ENCODE data around the gene MAP3K15.
A peak's percentile ranks its signal among the peaks of the same experiment; 100 is the strongest.
"Not testable (repeated sequence)": the region's sequence is repeated elsewhere in the genome, so short reads cannot be mapped to it uniquely, and the experiment has no call there.

The MAP3K15 gene

DNA sequence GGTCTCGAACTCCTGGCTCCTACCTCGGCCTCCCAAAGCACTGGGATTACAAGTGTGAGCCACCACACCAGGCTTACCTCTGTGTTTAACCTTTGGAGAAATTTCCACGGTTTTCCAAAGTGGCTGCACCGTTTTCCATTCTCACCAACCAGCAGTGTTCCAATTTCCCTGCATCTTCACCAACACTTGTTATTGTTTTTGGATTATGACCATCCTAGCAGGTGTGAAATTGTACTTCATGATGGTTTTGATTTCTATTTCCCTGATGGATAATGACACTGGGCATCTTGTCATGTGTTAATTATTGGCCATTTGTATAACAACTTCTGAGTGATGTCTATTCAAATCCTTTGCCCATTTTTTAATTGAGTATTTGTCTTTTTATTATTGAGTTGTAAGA is 2.7 kb upstream of the MAP3K15 start:
- no peak for DNase-seq

DNA sequence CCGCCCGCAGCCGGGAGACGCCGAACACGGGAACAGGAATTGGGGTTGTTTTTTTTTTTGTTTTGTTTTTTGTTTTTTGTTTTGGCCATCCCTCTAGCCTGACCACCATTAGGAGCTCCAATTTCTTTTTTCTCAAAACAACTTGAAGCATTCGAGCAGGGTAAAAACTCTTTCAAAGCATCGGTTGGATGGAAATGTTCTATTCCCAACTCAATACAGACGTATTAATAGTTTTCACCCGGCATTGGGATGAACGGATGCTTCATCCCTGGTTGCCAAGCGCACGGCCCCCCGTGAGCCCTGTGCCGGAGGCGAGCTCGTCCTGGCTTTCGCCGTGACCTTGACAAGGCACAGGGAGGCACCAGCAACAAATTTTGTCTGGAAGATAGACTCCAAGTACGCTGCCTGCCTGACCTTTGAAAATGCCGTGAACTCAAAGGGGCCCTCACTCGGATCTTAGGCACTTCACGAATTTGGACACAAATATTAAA is 352 bp upstream of the MAP3K15 start:
- DNase-seq = no peak

DNA sequence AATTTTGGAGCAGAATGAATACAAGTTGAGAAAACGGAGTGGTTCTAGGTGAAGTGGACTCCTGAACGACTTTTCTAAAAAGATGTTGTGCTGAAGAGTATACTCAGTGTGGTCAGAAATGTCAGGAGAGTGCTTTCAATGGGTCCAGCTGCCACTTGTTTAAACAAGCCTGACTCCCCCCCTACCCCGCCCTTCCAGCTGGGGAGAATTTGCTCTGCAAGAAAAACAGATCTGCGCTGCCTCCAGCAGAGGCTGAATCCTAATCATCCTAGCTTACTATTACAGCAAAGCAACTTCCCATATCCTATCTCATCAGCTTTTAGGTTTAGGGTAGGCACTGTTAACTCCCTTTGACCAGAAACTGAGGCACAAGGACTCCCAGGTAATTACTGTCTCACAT is 1.9 kb downstream of the MAP3K15 start:
- DNase-seq = peak; percentile 23

DNA sequence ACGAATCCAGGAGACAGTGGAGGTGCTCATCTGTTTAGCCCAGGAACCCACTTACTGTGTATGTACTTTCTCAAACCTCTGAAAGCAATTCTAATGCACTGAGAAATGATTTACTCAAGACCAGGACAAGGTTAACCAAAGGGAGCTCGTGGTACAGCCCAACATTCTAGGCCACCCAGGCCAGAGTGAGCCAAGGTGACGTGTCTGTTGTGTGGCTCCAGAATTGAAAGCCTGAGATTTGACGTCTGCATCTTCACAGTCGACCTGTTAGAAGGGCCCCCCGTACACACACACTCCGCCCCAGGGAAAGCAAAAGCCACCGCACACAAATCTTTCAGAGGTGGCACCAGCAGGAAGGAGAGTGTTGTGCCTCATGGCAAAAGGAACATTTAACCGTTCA is 2.3 kb downstream of the MAP3K15 start:
- no peak for DNase-seq

DNA sequence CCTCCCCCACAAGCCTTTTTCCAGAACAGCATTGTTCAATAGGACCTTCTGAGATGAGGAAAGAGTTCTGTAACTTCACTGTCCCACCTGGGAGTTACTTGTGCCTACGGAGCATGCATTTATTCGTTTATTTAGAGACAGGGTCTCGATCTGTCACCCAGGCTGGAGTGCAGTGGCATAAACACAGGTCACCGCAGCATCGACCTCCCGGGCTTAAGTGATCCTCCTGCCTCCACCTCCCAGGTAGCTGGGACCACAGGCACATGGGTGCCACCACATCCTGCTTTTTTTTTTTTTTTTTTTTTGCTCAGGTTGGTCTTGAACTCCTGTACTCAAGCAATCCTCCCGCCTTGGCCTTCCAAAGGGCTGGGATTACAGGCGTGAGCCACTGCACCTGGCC is 2.9 kb downstream of the MAP3K15 start:
- no peak for DNase-seq

DNA sequence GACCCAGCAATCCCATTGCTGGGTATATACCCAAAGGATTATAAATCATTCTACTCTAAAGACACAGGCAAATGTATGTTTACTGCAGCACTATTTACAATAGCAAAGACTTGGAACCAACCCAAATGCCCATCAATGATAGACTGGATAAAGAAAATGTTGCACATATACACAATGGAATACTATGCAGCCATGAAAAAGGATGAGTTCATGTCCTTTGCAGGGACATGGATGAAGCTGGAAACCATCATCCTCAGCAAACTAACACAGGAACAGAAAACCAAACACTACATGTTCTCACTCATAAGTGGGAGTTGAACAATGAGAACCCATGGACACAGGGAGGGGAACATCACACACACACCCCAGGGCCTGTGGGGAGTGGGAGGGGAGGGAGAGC is 3.5 kb downstream of the MAP3K15 start:
- not testable (repeated sequence) for DNase-seq

DNA sequence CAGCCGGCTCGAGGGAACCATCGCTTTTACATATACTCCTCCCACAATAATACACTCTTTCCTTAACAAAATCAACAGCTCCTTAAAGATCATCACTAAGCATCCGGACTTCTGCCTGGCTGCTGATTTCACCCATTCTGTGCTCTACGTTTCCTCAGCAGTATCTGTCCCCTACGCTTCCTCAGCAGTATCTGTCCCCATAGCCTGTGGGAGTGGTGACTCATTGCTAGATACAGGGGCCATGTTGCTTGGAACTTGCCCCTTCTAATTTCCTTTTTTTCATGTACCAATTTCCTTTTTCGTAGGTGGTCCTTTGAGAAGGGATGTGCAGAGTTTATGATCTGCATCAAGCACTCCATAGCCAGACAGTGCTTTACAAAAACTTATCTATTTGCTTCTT is 18.6 kb downstream of the MAP3K15 start:
- DNase-seq = no peak

DNA sequence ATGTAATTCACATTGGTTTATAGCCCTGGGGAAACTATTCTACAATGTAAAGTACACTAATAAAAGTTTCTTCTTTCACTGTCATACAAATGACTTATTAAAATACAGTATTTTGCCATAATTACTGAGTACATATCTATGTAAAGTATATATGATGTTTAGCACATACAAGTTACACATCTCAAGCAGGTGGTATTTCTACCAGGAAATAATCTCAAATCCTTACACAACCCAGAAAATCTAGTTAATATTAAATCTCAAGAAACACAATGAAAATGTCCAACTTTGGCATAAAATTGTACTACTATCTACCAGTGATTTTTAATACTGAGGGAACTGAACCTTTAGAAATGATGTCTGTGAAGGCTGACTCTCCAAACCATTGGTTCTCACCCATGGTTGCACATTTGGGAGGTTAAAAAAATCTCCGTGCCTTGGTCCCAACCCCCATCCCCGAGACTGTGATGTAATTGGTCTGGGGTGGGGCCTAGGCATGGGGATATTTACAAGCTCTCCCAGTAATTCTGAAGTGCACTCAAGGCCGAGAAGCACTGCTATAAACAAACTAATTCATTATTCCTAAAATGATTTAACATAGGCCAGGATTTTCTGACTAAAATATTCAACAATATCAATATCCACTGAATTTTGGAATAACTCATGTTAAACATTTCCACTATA is 27.6 kb downstream of the MAP3K15 start:
- DNase-seq = no peak

DNA sequence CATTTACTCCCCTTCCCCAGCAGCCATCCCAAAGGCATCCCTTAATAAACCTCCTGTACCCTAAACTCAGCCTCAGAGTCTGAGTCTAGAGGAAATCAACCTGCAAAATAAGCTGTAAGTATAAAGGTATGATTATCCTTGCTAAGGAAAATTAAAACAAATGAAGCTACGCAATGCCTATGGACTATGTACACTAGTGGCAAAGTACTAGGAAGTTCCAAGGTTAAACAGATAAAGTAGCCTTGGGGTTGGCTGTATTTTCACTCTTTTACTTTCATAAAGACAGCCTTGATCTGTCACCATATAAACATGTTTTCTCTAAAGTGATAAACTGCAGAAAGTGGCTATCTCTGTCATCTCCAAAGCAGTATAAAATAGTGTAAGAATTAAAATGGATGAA is 35.9 kb downstream of the MAP3K15 start:
- no peak for DNase-seq

DNA sequence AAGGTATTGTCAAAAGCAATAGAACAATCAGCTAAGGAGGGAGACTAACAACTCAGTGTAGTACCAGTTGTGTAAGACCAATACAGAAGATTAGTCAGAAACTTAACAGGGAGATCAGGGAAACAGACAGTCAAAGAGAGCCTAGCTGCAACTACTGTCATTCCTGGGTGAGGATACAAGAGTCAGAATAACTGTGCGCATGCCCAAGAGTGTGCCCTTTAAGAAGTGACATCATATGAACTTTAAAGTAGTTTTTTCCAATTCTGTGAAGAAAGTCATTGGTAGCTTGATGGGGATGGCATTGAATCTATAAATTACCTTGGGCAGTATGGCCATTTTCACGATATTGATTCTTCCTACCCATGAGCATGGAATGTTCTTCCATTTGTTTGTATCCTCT is 46.9 kb downstream of the MAP3K15 start:
- not testable (repeated sequence) for DNase-seq

DNA sequence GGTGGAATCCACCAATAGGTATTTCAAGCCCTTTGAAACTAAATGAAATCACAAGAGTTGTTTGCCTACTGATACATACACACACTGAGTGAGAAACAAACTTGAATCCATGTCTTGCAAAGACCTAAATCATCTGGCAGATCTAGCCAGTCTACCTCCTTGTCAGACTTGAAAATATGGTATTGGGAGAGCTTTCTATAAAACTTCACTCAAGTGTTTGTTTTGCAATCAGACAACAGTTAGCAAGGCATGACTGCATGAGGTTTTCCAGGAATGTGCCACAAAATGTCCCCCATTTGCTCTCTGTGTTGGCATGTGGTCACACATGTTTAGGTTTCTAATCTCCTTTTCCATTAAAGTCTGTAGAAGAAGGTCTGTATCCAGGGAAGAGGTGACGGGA is 52.4 kb downstream of the MAP3K15 start:
- DNase-seq = no peak

DNA sequence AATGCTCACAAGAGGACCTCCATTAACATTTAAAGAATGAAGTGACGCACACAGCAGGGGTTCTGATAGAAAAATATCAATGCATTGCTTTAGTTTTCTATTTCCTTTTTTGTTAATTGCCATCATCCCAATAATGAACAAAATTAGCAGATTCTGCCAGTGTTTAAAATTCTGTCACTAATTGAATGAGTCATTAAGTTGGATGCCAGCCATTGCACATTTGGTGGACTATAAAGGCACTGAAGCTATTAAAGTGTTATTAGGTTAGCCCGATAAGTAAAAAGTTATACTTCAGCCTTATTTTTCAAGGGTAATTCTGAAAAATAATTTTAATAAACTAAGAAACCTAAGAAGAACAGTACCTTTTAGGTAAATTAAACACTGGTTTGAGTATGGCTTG is 53.1 kb downstream of the MAP3K15 start:
- no peak for DNase-seq

DNA sequence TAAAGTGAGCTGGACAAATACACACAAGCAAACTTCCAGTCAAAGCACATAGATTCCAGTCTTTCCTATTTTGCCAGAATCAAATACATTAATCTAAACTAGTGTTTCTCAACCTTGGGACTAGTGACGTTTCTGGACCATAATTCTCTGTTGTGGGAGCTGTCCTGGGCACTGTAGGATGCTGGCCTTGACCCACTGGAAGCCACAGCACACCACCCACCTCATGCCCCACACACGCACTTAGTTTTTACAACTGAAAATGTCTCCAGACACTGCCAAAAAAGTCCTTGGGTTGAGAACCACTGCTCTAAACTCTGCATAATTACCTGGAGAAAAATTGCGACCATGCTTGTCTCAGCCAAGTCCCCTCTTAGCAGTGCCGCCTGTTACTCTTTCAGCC is 57.6 kb downstream of the MAP3K15 start:
- no peak for DNase-seq

DNA sequence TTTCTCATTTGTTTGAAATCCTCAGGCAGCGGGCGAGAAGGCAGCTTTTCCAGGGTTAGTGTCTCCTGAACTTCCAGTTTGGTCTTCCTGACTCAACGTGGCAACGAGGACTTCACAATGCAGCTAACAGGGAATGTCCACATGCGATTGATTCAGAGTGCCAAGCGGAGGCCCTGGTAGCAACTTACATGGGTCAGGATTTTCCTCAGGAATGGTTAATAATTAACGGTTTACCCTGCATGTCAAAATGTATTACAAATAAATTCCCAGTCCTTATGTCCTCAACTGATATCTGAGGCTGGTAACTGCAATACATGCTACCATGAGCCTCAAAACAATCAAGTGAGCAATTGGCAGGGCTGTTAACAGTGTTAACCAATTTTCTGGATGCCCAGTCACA is 67.2 kb downstream of the MAP3K15 start:
- DNase-seq = no peak

DNA sequence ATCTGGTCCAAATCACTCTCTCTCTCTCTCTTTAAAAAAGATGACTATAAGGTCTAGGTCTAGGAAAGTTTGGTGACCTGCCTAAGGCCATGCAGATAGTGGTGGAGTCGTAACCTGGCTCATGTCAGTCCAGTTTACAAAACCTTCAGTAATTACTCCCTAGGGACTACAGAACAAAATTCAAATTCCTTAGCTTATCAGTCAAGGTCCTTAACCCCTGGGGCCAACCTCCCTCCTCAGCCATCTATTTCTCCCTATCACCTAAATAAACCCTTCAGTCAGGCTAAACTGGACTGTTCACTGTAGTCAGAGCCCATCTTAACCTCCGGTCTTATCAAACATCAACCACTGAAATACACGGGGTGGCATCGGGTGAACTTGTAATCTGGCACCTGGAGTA is 68.9 kb downstream of the MAP3K15 start:
- no peak for DNase-seq

DNA sequence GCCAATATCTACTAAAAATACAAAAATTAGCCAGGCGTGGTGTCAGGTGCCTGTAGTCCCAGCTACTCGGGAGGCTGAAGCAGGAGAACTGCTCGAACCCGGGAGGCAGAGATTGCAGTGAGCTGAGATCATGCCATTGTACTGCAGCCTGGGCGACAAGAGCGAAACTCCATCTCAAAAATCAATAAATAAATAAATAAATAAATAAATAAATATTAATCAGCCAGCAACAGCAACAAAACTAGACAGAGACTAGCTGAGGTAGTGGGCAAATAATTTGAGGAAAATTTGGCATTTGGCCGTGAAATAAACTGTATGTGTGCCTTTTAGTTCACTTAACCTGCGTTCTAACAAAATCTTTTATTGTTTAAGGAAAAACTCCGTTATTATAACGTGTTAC is 69.5 kb downstream of the MAP3K15 start:
- DNase-seq = not testable (repeated sequence)

DNA sequence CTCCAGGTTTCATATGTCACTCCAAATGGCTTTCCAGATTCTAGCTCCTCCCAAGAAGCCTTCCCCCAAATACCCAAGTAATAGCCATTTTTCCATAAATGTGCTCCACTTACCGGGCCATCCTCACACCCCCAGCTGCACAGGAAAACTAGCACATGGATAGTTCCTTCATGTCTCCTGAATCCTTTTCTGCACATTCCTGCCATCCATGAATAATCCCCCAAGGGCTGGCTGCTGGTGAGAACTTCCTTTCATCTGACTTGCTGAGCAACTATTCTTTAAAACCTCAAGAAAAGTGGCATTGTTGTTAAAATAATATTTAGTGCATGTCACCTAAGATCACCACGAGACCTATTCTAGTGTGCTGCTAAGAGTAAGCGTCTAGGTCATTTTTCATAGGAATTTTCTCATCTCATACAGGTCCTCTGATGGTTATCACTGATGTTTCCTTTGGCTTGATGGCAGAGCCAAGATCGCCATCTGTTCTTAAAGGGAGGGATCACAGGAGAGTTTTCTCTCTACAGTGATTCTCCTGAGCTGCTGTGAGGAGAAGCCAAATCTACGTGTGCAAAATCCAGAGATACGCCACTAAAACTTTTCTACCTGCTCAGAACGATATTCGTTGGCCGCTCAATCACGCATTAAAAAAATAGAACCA is 71.3 kb downstream of the MAP3K15 start:
- no peak for DNase-seq

DNA sequence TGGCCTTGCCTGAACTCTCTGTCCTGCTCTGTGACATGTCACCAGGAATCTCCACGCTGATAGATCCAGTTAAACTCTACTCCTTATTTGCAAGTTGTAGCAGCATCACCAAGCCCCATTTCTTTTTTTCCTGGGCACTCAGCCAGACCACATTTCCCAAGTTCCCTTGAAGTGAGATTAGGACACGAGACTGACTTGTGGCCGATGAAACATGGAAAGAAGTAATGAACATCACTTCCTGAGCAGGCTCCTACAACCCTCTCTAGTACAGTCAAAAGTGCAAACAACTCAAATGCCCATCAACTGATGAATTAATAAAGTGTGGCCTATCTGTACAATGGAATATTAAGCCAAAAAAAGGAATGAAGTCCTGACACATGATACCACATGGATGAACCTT is 74.6 kb downstream of the MAP3K15 start:
- DNase-seq = no peak

DNA sequence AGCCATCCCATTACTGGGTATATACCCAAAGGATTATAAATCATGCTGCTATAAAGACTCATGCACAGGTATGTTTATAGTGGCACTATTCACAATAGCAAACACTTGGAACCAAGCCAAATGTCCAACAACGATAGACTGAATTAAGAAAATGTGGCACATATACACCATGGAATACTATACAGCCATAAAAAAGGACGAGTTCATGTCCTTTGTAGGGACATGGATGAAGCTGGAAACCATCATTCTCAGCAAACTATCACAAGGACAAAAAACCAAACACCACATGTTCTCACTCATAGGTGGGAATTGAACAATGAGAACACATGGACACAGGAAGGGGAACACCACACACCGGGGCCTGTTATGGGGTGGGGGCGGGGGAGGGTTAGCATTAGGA is 92.6 kb downstream of the MAP3K15 start:
- DNase-seq = not testable (repeated sequence)

DNA sequence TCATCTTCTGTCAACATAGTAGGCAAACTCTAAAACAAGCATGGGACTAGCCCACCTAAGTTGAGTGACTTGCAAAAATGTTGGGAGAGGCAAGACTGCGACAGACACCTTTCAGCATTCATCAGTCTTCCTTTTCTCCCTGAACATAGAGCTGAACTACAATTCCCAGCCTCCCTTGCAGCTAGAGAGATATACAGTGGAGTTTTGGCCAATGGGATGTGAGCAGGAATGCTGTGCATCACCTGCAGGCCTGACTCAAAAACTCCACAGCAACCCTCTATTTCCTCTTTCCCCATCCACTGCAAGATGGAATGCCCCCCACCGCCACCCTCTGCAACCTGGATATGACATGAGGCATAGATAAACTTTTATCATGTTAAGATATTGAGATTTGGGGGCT is 105.0 kb downstream of the MAP3K15 start:
- no peak for DNase-seq

DNA sequence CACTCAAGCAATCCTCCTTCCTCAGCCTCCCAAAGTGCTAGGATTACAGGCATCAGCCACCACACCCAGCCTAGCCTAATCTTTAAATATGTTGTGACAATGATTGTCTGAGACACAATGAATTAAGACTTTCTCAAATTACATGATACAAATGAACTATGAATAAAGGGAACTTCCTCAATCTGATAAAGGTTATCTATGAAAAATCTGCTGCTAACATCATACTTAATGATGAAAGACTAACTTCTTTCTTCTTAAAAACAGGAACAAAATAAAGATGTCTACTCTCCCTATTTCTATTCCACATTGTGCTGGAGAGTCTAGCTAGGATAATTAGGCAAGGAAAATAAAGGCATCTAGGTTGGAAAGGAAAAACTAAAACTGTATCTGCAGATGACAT is 111.6 kb downstream of the MAP3K15 start:
- DNase-seq = no peak

DNA sequence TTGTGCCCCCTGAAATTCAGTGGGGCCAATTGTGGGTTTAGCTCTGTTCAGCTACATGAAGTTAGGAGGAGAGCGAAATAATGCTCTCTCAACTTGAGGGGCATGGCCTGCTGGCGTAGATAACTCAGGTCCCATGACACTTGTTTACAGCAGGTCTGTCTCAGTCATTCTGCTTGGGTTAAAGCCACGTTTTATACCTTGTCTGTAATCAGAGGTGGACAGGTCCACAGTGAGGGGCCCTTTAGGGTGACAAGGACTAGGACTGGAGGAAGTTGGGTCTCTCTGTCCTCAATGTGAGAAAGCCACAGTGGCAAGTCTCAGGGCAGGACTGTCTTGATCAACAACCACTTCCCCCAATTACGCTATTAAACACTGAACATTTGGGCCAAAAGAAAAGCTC is 122.6 kb downstream of the MAP3K15 start:
- DNase-seq = no peak

DNA sequence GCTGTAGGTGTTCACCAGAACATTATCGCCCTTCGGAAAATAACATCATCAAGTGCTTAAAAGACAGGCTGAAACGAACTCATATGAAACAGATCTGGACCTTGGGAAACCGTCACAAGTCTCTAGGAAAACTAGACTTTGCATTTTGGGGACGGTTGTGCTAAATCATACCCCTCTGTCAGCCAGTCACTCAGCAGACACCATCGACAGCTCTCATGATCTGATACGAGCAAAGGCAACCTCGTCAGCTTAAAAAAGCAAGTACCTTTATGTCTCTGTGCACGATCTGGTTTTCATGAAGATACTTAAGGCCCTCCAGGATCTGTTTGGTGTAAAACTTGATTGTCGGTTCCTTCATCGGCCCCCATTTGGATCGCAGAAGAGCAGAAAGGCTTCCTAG is 123.2 kb downstream of the MAP3K15 start:
- DNase-seq = no peak

DNA sequence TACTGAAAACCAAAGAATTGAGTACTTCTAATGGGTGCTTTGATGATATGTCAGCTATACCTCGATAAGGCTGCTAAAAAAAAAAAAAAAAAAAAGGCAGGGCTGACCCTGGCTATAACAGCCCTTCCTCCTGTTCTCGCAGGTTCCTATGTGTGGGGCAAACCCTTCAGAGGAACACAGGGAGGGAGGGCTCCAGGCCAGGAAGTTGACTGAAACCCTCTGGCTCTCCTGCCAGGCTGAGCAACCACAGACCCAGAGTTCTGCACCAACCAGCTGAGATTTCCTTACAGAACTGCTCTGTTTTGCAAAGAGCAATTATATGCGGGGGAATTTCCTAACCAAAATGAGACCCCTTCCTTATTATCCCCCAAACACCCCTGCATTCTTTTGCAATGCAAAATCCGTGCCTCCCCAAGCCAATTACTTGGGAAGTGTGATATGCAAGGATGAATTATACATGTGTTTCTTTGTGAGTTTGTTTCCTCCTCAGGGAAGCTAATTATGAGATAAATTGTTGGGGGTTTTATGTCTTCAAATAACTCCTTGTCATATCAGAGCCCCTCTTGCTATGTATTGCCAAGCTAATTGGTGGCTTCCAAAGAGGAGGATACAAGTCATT is 126.0 kb downstream of the MAP3K15 start:
- DNase-seq = no peak

DNA sequence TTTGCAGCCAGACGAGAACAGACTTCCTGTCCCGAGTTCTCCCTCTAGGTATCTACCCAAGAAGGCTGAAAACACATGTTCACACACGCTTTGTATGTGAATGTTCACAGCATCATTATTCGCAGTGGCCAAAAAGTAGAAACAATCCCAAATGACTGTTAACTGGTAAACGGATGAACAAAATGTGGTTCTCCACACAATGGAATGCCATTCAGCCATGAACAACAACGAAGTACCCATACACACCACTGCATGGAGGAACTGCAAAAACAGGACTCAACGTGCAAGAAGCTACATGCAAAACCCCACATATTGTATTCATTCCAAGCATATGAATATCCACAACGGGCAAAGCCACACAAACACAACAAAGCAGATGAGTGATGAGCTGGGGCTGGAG is 126.6 kb downstream of the MAP3K15 start:
- no peak for DNase-seq

Measured in NCI-H2029 (cell line).